HG03066 (cell line): Measurements from ENCODE around the gene C11orf87.

ENCODE experiments used
- ATAC-seq: cut with Tn5 transposase; IDR thresholded peaks from one replicate; pipeline ENCODE4 v1.9.1; 2021; ENCODE audit warnings: low read depth; ENCODE audit not compliant: unreplicated experiment

The C11orf87 gene

GRCh38 chr11:109421981-109422869 lies at the start of gene C11orf87:
TSS of gene C11orf87 (plus strand) at chr11:109422190. CDS start at chr11:109423634, 1,444 bp downstream.
- ATAC-seq = no peak

GRCh38 chr11:109374032-109374431 lies 48.0 kb upstream of the C11orf87 start:
- ATAC-seq = no peak

- ATAC-seq = no peak
Measured at GRCh38 chr11:109374441-109374840, 47.5 kb upstream of the C11orf87 start.

- ATAC-seq = no peak
Measured at GRCh38 chr11:109377039-109377742, 44.8 kb upstream of the C11orf87 start.

GRCh38 chr11:109378034-109378433 lies 44.0 kb upstream of the C11orf87 start:
- ATAC-seq = no peak

- no peak for ATAC-seq
Measured at GRCh38 chr11:109383306-109383705, 38.7 kb upstream of the C11orf87 start.

GRCh38 chr11:109384873-109385272 lies 37.1 kb upstream of the C11orf87 start:
- ATAC-seq = no peak

- no peak for ATAC-seq
Measured at GRCh38 chr11:109388982-109389381, 33.0 kb upstream of the C11orf87 start.

GRCh38 chr11:109390752-109391151 lies 31.2 kb upstream of the C11orf87 start:
- no peak for ATAC-seq

- no peak for ATAC-seq
Measured at GRCh38 chr11:109401545-109401944, 20.4 kb upstream of the C11orf87 start.

GRCh38 chr11:109405671-109406070 lies 16.3 kb upstream of the C11orf87 start:
- ATAC-seq = no peak

GRCh38 chr11:109416601-109417000 lies 5.4 kb upstream of the C11orf87 start:
- ATAC-seq = no peak

GRCh38 chr11:109422870-109423465 lies 978 bp downstream of the C11orf87 start:
- no peak for ATAC-seq

- no peak for ATAC-seq
Measured at GRCh38 chr11:109423466-109424190, 1.6 kb downstream of the C11orf87 start.

- no peak for ATAC-seq
Measured at GRCh38 chr11:109424901-109425300, 2.9 kb downstream of the C11orf87 start.

- ATAC-seq = no peak
Measured at GRCh38 chr11:109425554-109425953, 3.6 kb downstream of the C11orf87 start.

GRCh38 chr11:109426442-109427240 lies 4.7 kb downstream of the C11orf87 start:
- no peak for ATAC-seq

GRCh38 chr11:109432105-109432504 lies 10.1 kb downstream of the C11orf87 start:
- ATAC-seq = no peak

- no peak for ATAC-seq
Measured at GRCh38 chr11:109433753-109434256, 11.8 kb downstream of the C11orf87 start.
